ENCODE data around the gene IDS.
A peak's percentile ranks its signal among the peaks of the same experiment; 100 is the strongest.
"Not testable (repeated sequence)": the region's sequence is repeated elsewhere in the genome, so short reads cannot be mapped to it uniquely, and the experiment has no call there.

The IDS gene

GRCh38 chrX:149499766-149500165 lies 5.3 kb downstream of the IDS start:
- no peak for DNase-seq (ENCODE audit: low read depth in 1 of 2, low spot score in 1 of 2)

- no peak for DNase-seq (ENCODE audit: low read depth in 1 of 2, low spot score in 1 of 2)
Observed at GRCh38 chrX:149498767-149499166, 6.3 kb downstream of the IDS start.

DNA sequence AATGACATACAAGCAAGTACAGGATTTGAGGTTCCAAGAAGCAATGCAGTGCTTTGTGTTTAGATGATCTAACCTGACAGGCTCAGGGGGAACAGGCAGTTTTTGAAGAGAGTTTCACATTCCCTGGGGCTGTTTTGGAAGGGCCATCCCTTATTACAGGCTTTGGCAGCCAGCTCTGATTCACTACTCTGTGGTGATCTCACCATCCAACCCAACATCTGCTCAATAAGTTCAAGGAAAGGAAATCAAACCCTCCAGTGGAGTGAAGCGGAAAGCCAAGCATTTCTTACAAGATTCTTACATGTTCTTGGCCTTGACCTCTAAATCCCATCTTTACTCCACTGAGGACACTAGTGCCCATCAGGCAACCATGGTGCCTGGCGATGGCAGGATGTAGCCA lies 7.5 kb downstream of the IDS start:
- DNase-seq (ENCODE audit: low read depth in 1 of 2, low spot score in 1 of 2) = no peak

DNA sequence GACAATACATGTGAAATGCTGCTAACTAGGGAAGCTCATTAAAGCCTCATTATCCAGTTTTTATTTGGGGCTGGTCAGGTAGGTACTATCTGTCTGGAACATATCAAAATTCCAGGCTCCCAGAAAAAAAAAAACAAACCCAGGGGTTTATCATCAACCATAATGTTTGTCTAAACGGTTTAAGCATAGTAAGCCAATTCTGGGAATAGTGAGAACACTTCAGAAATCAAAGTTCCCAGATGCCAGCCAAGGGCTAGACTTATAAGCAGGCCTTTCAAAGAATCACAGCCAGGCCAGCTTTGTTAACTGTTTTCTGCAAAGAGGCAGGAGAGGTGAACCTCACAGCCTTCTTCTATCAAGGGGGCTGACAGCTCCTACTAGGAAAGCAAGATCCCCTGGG lies 8.1 kb downstream of the IDS start:
- no peak for DNase-seq (ENCODE audit: low read depth in 1 of 2, low spot score in 1 of 2)

DNA sequence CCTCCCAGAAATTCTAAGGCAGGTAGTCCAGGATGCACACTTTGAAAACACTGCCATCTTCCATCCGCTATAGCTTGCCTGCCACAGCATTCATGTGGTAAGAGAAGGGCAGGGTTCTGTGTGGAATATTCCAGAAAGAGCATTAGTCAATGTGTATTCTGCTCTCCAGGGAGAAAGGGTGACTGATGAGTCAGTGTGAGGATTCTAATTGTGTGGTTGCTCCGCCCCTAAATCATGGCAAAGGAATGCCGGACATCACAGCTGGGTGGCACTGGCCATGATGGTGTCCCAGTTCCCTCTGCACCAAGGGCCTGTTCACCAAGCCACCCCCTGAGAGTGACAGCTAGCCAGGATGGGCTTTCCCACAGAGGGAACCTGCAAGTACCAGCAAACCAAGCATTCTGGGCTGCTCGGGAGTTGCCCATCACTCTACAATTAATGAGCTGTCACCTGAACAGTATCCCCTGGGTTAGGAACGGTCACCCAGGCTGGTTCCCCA lies 9.5 kb downstream of the IDS start:
- DNase-seq (ENCODE audit: low read depth in 1 of 2, low spot score in 1 of 2) = no peak

GRCh38 chrX:149494844-149495565 lies 10.1 kb downstream of the IDS start:
- no peak for DNase-seq (ENCODE audit: low read depth in 1 of 2, low spot score in 1 of 2)

DNA sequence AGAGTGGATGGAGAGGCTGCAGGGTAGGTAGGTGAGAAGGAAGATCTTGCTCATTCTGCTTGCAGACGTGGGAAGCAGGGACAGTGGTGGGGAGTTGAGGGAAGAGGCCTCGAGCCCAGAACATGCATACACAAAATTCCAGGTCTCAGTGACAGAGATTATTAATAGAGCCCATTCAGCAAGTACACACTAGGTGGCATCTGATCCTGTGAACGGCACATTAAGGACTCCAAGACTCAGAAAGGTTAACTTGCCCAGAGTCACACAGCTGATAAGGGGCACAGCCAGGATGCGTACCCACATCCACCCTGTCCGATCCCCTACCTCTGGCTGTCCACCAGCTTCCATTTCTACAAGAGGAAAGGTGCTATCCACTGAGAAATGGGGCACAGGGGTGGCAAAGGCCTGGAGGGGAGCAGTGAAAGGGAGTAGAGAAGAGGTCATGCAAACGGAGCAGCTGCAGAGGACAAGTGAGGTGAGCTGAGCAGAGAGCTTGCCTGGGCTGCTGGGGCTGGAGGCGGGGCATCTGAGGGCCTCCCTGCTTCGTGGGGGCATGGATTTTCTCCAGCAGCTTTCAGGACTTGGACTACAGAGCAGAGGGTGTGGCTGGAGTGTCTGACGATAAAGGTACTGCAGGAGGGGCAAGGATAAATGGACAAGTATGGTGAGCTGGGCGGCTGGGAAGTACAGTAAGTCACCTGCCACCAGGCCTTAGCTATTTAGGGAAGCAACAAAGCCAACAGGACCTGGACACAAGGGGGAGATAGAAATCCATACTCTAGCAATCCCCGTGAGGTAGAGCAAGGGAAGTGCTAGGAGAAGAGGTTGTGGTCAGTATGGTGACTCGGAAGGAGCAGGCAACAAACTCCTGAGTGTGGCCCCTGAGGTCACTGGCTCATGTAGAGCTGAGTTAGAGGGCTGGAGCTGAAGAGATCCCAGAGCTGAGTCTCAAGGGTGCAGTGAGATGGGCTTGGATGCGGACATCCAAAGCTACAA lies 11.2 kb downstream of the IDS start:
- no peak for DNase-seq (ENCODE audit: low read depth in 1 of 2, low spot score in 1 of 2)

DNA sequence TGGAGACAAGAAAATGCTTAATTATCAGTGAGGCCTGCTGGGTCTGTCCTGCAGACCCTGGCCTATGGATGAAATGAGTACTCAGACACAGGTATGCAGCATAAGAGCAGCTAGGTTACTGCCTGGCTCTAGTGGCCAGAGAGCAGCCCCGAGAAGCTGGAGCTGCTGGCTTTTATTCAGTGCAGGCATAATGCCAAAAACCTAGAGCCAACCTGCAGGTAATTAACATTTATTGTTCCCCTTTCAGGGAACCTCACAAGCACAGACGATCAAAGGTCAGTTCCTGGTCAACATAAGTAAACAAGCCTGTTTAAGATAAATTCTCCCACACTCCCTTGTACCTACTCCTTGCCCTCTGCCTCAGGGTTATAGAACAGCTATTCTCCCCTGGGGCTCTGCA lies 13.3 kb downstream of the IDS start:
- DNase-seq (ENCODE audit: low read depth in 1 of 2, low spot score in 1 of 2) = no peak

GRCh38 chrX:149490100-149490499 lies 15.0 kb downstream of the IDS start:
- DNase-seq (ENCODE audit: low read depth in 1 of 2, low spot score in 1 of 2) = no peak

DNA sequence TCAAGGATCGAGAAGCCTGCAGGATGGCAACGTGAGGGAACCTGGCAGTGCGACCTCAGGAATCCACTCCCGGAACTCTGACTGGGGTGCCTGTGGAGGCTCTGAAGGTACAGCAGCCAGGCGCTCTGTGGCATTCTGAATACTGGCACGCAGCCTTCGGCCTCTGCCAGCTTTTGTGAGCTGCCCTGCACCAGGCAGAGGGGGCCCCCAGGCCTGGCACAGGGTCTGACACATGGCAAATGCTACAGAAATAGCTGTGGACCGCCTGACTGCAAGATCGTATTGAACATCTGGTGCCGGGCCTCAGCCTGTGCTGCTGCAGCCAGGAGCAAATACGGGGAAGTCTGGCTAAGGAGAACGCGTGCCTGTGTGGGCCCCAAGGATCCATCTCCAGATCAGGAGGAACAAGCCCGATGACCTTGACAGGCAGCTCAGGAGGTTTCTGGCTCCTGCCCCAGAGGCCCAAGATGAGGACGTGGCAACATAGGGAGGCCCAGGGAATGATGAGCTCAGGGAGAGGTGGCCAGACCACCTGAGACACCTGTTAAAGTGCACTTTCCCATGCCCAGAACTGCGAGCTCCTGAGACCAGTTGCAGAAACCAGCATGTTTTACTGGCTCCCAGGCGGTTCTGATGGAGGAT lies 16.6 kb downstream of the IDS start:
- not testable (repeated sequence) for DNase-seq (ENCODE audit: low read depth in 1 of 2, low spot score in 1 of 2)

- DNase-seq (ENCODE audit: low read depth in 1 of 2, low spot score in 1 of 2) = not testable (repeated sequence)
Observed at GRCh38 chrX:149488008-149488407, 17.1 kb downstream of the IDS start.

GRCh38 chrX:149487292-149487691 lies 17.8 kb downstream of the IDS start:
- DNase-seq (ENCODE audit: low read depth in 1 of 2, low spot score in 1 of 2) = no peak

- DNase-seq (ENCODE audit: low read depth in 1 of 2, low spot score in 1 of 2) = no peak
Observed at GRCh38 chrX:149476513-149476912, 28.6 kb downstream of the IDS start.

DNA sequence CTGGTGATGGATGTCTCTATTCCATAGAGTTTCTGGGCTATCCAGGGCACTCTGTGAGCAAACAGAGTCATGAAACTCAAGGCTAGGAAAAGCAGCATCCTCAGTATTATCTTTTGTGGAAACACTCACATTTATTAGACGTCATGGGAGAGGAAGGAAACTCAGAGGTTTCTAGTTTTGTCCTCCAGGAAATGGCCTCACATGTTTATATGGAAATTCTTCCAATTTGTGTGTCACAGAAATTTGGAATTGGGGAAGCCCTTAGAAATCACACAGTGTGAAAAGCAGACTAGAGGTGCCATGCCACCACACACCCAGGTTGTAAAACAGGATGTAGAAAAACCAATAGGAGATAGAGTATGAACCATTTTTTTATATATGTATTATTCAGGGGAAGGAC lies 31.1 kb downstream of the IDS start:
- DNase-seq (ENCODE audit: low read depth in 1 of 2, low spot score in 1 of 2) = no peak

GRCh38 chrX:149473092-149473491 lies 32.0 kb downstream of the IDS start:
- no peak for DNase-seq (ENCODE audit: low read depth in 1 of 2, low spot score in 1 of 2)

- no peak for DNase-seq (ENCODE audit: low read depth in 1 of 2, low spot score in 1 of 2)
Observed at GRCh38 chrX:149472625-149473024, 32.5 kb downstream of the IDS start.

GRCh38 chrX:149471397-149471796 lies 33.7 kb downstream of the IDS start:
- DNase-seq (ENCODE audit: low read depth in 1 of 2, low spot score in 1 of 2) = no peak

DNA sequence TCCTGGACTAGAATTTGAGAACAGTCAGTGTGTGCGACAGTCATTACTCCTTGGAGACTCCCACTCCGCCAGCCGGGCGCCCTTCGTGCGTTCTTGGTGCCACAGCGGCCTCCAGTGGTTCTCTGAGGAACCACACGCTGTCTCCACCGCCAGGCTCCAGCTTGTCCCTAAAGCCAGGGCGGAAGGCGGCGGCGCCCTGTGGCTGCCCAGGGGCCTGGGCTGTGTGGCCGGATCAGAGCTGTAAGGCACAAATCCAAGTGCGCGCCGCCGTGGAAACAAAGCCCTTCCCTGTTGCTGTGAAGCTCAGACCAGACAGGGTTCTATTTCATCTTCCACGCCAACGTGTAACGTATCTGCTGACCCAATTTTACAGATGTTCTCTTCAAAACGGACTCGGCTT lies 34.2 kb downstream of the IDS start:
- DNase-seq (ENCODE audit: low read depth in 1 of 2, low spot score in 1 of 2) = peak; percentile 14 to 42

GRCh38 chrX:149469406-149469805 lies 35.7 kb downstream of the IDS start:
- no peak for DNase-seq (ENCODE audit: low read depth in 1 of 2, low spot score in 1 of 2)

DNA sequence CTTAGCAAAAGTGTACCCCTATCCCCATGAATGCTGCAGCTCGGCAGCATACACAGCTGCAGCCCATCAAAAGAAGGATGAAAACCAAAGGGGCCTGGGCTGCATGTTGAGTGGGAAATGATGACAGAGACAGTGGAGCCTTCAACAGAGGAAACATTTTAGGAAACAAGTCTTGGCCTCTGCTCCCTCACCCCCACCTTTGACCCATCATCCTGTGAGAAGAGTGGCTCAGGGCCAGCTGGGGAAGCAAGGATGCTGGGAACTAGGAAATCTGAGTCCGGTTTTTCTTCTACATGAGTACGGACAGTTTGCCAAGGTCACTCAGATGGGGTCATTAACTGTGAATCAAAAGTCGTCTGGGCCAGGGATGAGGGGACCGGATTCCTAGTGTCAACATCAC lies 37.2 kb downstream of the IDS start:
- no peak for DNase-seq (ENCODE audit: low read depth in 1 of 2, low spot score in 1 of 2)

GRCh38 chrX:149467461-149467860 lies 37.6 kb downstream of the IDS start:
- DNase-seq (ENCODE audit: low read depth in 1 of 2, low spot score in 1 of 2) = no peak

- no peak for DNase-seq (ENCODE audit: low read depth in 1 of 2, low spot score in 1 of 2)
Observed at GRCh38 chrX:149462849-149463248, 42.3 kb downstream of the IDS start.

Data from activated T-helper 1 cell treated with anti-CD3 and anti-CD28 coated beads, Interleukin-2, amount 50 U/mL, for 16 hours (primary cell).